Activated CD4-positive, alpha-beta T cell treated with anti-CD3 and anti-CD28 coated beads for 36 hours (primary cell): ENCODE results near the gene FAM107B. TPM values are rescaled to one million over a fixed set of nuclear protein-coding genes. Genes with fewer than 3 reads are reported as not detected.

ENCODE experiments used
- ATAC-seq: fragments of 200-7000 bp; cut with Tn5 transposase; one replicate; pipeline ENCODE4 v1.10.0; 2021; ENCODE audit warnings: mild to moderate bottlenecking, moderate library complexity
- CTCF ChIA-PET: fragments of 350-600 bp; sonication (Branson Sonifier 250); formaldehyde crosslinking; loops from one replicate; lab custom pipeline; 2021; ENCODE audit warnings: antibody characterized with exemption; lab: Charles Lee
- POLR2A ChIA-PET: fragments of 350-600 bp; sonication (Branson Sonifier 250); formaldehyde crosslinking; loops from one replicate; lab custom pipeline; 2021; ENCODE audit warnings: antibody characterized with exemption, inconsistent platforms; lab: Charles Lee
- DNase-seq: peaks from one replicate; pipeline ENCODE4 v3.0.0-alpha.2; 2020
- H3K27ac Mint-ChIP-seq: one replicate; pipeline ENCODE4 v1.8.0; 2021; ENCODE audit warnings: mixed read lengths
- H3K27me3 Mint-ChIP-seq: one replicate; pipeline ENCODE4 v1.8.0; 2021; ENCODE audit warnings: mixed read lengths
- H3K36me3 Mint-ChIP-seq: one replicate; pipeline ENCODE4 v1.8.0; 2021; ENCODE audit warnings: low read depth, mixed read lengths
- H3K4me1 Mint-ChIP-seq: one replicate; pipeline ENCODE4 v1.8.0; 2021; ENCODE audit warnings: mixed read lengths
- H3K4me3 Mint-ChIP-seq: one replicate; pipeline ENCODE4 v1.8.0; 2021; ENCODE audit warnings: mild to moderate bottlenecking, moderate library complexity, mixed read lengths
- H3K9me3 Mint-ChIP-seq: one replicate; pipeline ENCODE4 v1.8.0; 2021; ENCODE audit warnings: low read depth, mixed read lengths
- intact Hi-C, 2 experiments: fragments of 100-400 bp; cut with DNase I in 1 of 2; cut with micrococcal nuclease in 1 of 2; formaldehyde crosslinking; loops; one replicate each; pipeline versions ENCODE4 v1.14.2 to v1.15.1; 2022 to 2024; cut with DNase I, micrococcal nuclease
- total RNA-seq, 2 experiments: library from RNA; stranded (reverse); gene quantifications; one replicate each; pipeline ENCODE4 v1.2.3, GENCODE V29; 2021

The FAM107B gene
- total RNA-seq, 2 experiments from 2014 or later = 126 to 148 TPM

- no peaks in the 10 kb centered on the region for H3K27me3 Mint-ChIP-seq
- no peaks in the 10 kb centered on the region for H3K36me3 Mint-ChIP-seq
- no peaks in the 10 kb centered on the region for H3K9me3 Mint-ChIP-seq
- ChIA-PET POLR2A (interaction anchor here (0.5 kb wide), 1 partner anchor 136 kb away, joined by 3 read pairs; no protein-coding TSS in a partner anchor), CTCF (interaction anchor here (0.6 kb wide), 1 partner anchor 288 kb away, joined by 3 read pairs; no protein-coding TSS in a partner anchor)
- H3K4me3 Mint-ChIP-seq = no peak overlapping the region
- intact Hi-C loops = no loop called here
- DNase-seq (no peak), ATAC-seq (no peak)
- no peak overlapping the region for H3K27ac Mint-ChIP-seq
- H3K4me1 Mint-ChIP-seq = peaks cover 2% of the 10 kb centered on the region
Observed at GRCh38 chr10:14776546-14776945, 1.8 kb upstream of the FAM107B start.

- Mint-ChIP-seq H3K4me1 (peaks cover 2% of the 10 kb centered on the region), H3K9me3 (no peaks in the 10 kb centered on the region), H3K27ac (no peak overlapping the region), H3K27me3 (no peaks in the 10 kb centered on the region), H3K4me3 (no peak overlapping the region), H3K36me3 (no peaks in the 10 kb centered on the region)
- intact Hi-C loops = no loop called here
- POLR2A ChIA-PET = no interaction called here
- CTCF ChIA-PET = interaction anchor here (0.6 to 0.8 kb wide), 2 partner anchors 11 to 40 kb away, joined by 3 read pairs; no protein-coding TSS in a partner anchor
- ATAC-seq = no peak
- no peak for DNase-seq
Observed at GRCh38 chr10:14775656-14776055, 959 bp upstream of the FAM107B start.

- H3K9me3 Mint-ChIP-seq = no peaks in the 10 kb centered on the region
- no peak overlapping the region for H3K4me3 Mint-ChIP-seq
- DNase-seq = no peak
- no peak for ATAC-seq
- no peaks in the 10 kb centered on the region for H3K27me3 Mint-ChIP-seq
- H3K27ac Mint-ChIP-seq = no peak overlapping the region
- H3K36me3 Mint-ChIP-seq = no peaks in the 10 kb centered on the region
- intact Hi-C loops = no loop called here
- POLR2A ChIA-PET = no interaction called here
- CTCF ChIA-PET = interaction anchor here (1.0 to 1.2 kb wide), 2 partner anchors 13 to 23 kb away, joined by 3 read pairs; no protein-coding TSS in a partner anchor
- H3K4me1 Mint-ChIP-seq = peaks cover 2% of the 10 kb centered on the region
Observed at GRCh38 chr10:14774214-14774580, 500 bp downstream of the FAM107B start.

GRCh38 chr10:14773551-14774213 is 1.0 kb downstream of the FAM107B start:
- no peak overlapping the region for H3K4me3 Mint-ChIP-seq
- H3K27me3 Mint-ChIP-seq = no peaks in the 10 kb centered on the region
- CTCF ChIA-PET = interaction anchor here (1.0 to 1.2 kb wide), 2 partner anchors 13 to 24 kb away, joined by 3 read pairs; no protein-coding TSS in a partner anchor
- DNase-seq (no peak), ATAC-seq (no peak)
- H3K9me3 Mint-ChIP-seq = no peaks in the 10 kb centered on the region
- intact Hi-C loops = no loop called here
- peaks cover 2% of the 10 kb centered on the region for H3K4me1 Mint-ChIP-seq
- no peak overlapping the region for H3K27ac Mint-ChIP-seq
- no peaks in the 10 kb centered on the region for H3K36me3 Mint-ChIP-seq
- POLR2A ChIA-PET = no interaction called here

- no peaks in the 10 kb centered on the region for H3K27me3 Mint-ChIP-seq
- ChIA-PET POLR2A (no interaction called here), CTCF (no interaction called here)
- intact Hi-C loops = no loop called here
- no peaks in the 10 kb centered on the region for H3K4me1 Mint-ChIP-seq
- ATAC-seq = no peak
- no peaks in the 10 kb centered on the region for H3K36me3 Mint-ChIP-seq
- no peak overlapping the region for H3K27ac Mint-ChIP-seq
- H3K4me3 Mint-ChIP-seq = no peak overlapping the region
- H3K9me3 Mint-ChIP-seq = no peaks in the 10 kb centered on the region
- DNase-seq = no peak
Observed at GRCh38 chr10:14772399-14772798, 2.3 kb downstream of the FAM107B start.

- no peaks in the 10 kb centered on the region for H3K36me3 Mint-ChIP-seq
- ATAC-seq (no peak), DNase-seq (no peak)
- ChIA-PET CTCF (interaction anchor here (1.0 to 1.2 kb wide), 2 partner anchors 10 to 13 kb away, joined by 3 read pairs; no protein-coding TSS in a partner anchor), POLR2A (no interaction called here)
- no peak overlapping the region for H3K4me3 Mint-ChIP-seq
- H3K27me3 Mint-ChIP-seq = no peaks in the 10 kb centered on the region
- H3K27ac Mint-ChIP-seq = no peak overlapping the region
- H3K9me3 Mint-ChIP-seq = no peaks in the 10 kb centered on the region
- no peaks in the 10 kb centered on the region for H3K4me1 Mint-ChIP-seq
- intact Hi-C loops = no loop called here
Observed at GRCh38 chr10:14770927-14771326, 3.8 kb downstream of the FAM107B start.

- POLR2A ChIA-PET = no interaction called here
- no peak overlapping the region for H3K27ac Mint-ChIP-seq
- CTCF ChIA-PET = interaction anchor here (0.5 to 0.9 kb wide), 2 partner anchors 13 to 41 kb away, joined by 3 read pairs; no protein-coding TSS in a partner anchor
- peaks cover 5% of the 10 kb centered on the region for H3K4me1 Mint-ChIP-seq
- DNase-seq (no peak), ATAC-seq (no peak)
- H3K36me3 Mint-ChIP-seq = no peaks in the 10 kb centered on the region
- H3K27me3 Mint-ChIP-seq = no peaks in the 10 kb centered on the region
- no peaks in the 10 kb centered on the region for H3K9me3 Mint-ChIP-seq
- intact Hi-C loops = no loop called here
- H3K4me3 Mint-ChIP-seq = no peak overlapping the region
Observed at GRCh38 chr10:14761372-14761771, 13.3 kb downstream of the FAM107B start.

- no peak overlapping the region for H3K27ac Mint-ChIP-seq
Observed at GRCh38 chr10:14758994-14759664, 15.6 kb downstream of the FAM107B start.

GRCh38 chr10:14758451-14758850 is 16.2 kb downstream of the FAM107B start:
- no peak overlapping the region for H3K4me3 Mint-ChIP-seq
- intact Hi-C loops = no loop called here
- H3K9me3 Mint-ChIP-seq = no peaks in the 10 kb centered on the region
- ChIA-PET POLR2A (no interaction called here), CTCF (interaction anchor here (0.8 kb wide), 1 partner anchor 9 kb away, joined by 3 read pairs; no protein-coding TSS in a partner anchor)
- DNase-seq (no peak), ATAC-seq (no peak)
- H3K36me3 Mint-ChIP-seq = no peaks in the 10 kb centered on the region
- H3K4me1 Mint-ChIP-seq = peaks cover 5% of the 10 kb centered on the region
- no peak overlapping the region for H3K27ac Mint-ChIP-seq
- no peaks in the 10 kb centered on the region for H3K27me3 Mint-ChIP-seq

More at GRCh38 chr10:14758994-14759664, 15.6 kb downstream of the FAM107B start:
- DNase-seq = peak; percentile 50
- Mint-ChIP-seq H3K4me3 (no peak overlapping the region), H3K36me3 (no peaks in the 10 kb centered on the region), H3K27me3 (no peaks in the 10 kb centered on the region), H3K9me3 (no peaks in the 10 kb centered on the region), H3K4me1 (peaks cover 5% of the 10 kb centered on the region)
- intact Hi-C loops = no loop called here
- ChIA-PET POLR2A (no interaction called here), CTCF (no interaction called here)
- no peak for ATAC-seq

- H3K9me3 Mint-ChIP-seq = no peaks in the 10 kb centered on the region
- H3K27ac Mint-ChIP-seq = no peak overlapping the region
- H3K4me1 Mint-ChIP-seq = peaks cover 7% of the 10 kb centered on the region
- CTCF ChIA-PET = interaction anchor here (0.8 kb wide), 1 partner anchor 9 kb away, joined by 3 read pairs; no protein-coding TSS in a partner anchor
- DNase-seq = no peak
- no peak for ATAC-seq
- H3K4me3 Mint-ChIP-seq = no peak overlapping the region
- POLR2A ChIA-PET = no interaction called here
- H3K36me3 Mint-ChIP-seq = no peaks in the 10 kb centered on the region
- H3K27me3 Mint-ChIP-seq = no peaks in the 10 kb centered on the region
- intact Hi-C loops = no loop called here
Observed at GRCh38 chr10:14757986-14758385, 16.7 kb downstream of the FAM107B start.

GRCh38 chr10:14757394-14757793 is 17.3 kb downstream of the FAM107B start:
- Mint-ChIP-seq H3K4me3 (no peak overlapping the region), H3K27me3 (no peaks in the 10 kb centered on the region), H3K27ac (no peak overlapping the region), H3K36me3 (no peaks in the 10 kb centered on the region), H3K9me3 (no peaks in the 10 kb centered on the region), H3K4me1 (peaks cover 7% of the 10 kb centered on the region)
- intact Hi-C loops = no loop called here
- CTCF ChIA-PET = no interaction called here
- no peak for DNase-seq
- POLR2A ChIA-PET = no interaction called here
- ATAC-seq = no peak

- Mint-ChIP-seq H3K27me3 (no peaks in the 10 kb centered on the region), H3K9me3 (no peaks in the 10 kb centered on the region), H3K4me3 (no peak overlapping the region), H3K4me1 (peaks cover 5% of the 10 kb centered on the region), H3K36me3 (no peaks in the 10 kb centered on the region), H3K27ac (no peak overlapping the region)
- DNase-seq (no peak), ATAC-seq (no peak)
- ChIA-PET POLR2A (no interaction called here), CTCF (no interaction called here)
- intact Hi-C loops = no loop called here
Observed at GRCh38 chr10:14753441-14753840, 21.3 kb downstream of the FAM107B start.
